GM12892 (cell line): ENCODE results near the gene TAF8.

Source experiments
- DNase-seq: peaks from one replicate; pipeline ENCODE4 v3.0.0; 2011; ENCODE audit not compliant: insufficient read length
- FAIRE-seq: peaks from 2 replicates; lab custom pipeline; 2011; peaks lifted over from hg19 to GRCh38; lab: Jason Lieb, UNC
- POLR2A ChIP-seq: IDR thresholded peaks from 2 replicates; pipeline ENCODE4 v1.6.1; 2011; ENCODE audit warnings: low read depth, low read length, control low read depth
- POLR2AphosphoS5 ChIP-seq: IDR thresholded peaks from 2 replicates; pipeline ENCODE4 v1.6.1; 2011; ENCODE audit warnings: low read depth, low read length, control low read depth
- TAF1 ChIP-seq: IDR thresholded peaks from 2 replicates; pipeline ENCODE4 v1.6.1; 2011; ENCODE audit warnings: low read depth, mild to moderate bottlenecking, control low read depth, low read length, borderline replicate concordance

TAF8 gene

GRCh38 chr6:42091718-42092023 is 41.3 kb downstream of the TAF8 start:
- FAIRE-seq (no peak), DNase-seq (no peak)

GRCh38 chr6:42093582-42094329 is 43.4 kb downstream of the TAF8 start:
- DNase-seq = no peak
- TF ChIP-seq TAF1 (no peak), POLR2A (no peak), POLR2AphosphoS5 (no peak)
- FAIRE-seq = no peak

More at GRCh38 chr6:42091718-42092023, 41.3 kb downstream of the TAF8 start:
- TF ChIP-seq POLR2AphosphoS5 (no peak), TAF1 (no peak), POLR2A (no peak)

- TF ChIP-seq POLR2AphosphoS5 = no peak
- no peak for TF ChIP-seq TAF1
- no peak for TF ChIP-seq POLR2A
- no peak for FAIRE-seq
- no peak for DNase-seq
These were observed 44.8 kb downstream of the TAF8 start for GRCh38 chr6:42095094-42095493.

- TF ChIP-seq POLR2AphosphoS5 = no peak
- no peak for TF ChIP-seq POLR2A
- no peak for TF ChIP-seq TAF1
- DNase-seq (no peak), FAIRE-seq (no peak)
These were observed 45.6 kb downstream of the TAF8 start for GRCh38 chr6:42095776-42096541.

- FAIRE-seq (no peak), DNase-seq (no peak)
- TF ChIP-seq TAF1 = no peak
- TF ChIP-seq POLR2AphosphoS5 = no peak
- no peak for TF ChIP-seq POLR2A
These were observed 49.2 kb downstream of the TAF8 start for GRCh38 chr6:42099340-42100028.

- DNase-seq (no peak), FAIRE-seq (no peak)
- TF ChIP-seq POLR2AphosphoS5 (no peak), TAF1 (no peak), POLR2A (no peak)
These were observed 49.9 kb downstream of the TAF8 start for GRCh38 chr6:42100029-42100901.

GRCh38 chr6:42101186-42101657 is 50.9 kb downstream of the TAF8 start:
- TF ChIP-seq POLR2A = no peak
- TF ChIP-seq POLR2AphosphoS5 = no peak
- no peak for TF ChIP-seq TAF1
- DNase-seq = no peak
- no peak for FAIRE-seq

- FAIRE-seq (no peak), DNase-seq (no peak)
- TF ChIP-seq TAF1 (no peak), POLR2AphosphoS5 (no peak), POLR2A (no peak)
These were observed 52.9 kb downstream of the TAF8 start for GRCh38 chr6:42103216-42103615.

- TF ChIP-seq POLR2A (no peak), POLR2AphosphoS5 (no peak), TAF1 (no peak)
- no peak for DNase-seq
- no peak for FAIRE-seq
These were observed 53.4 kb downstream of the TAF8 start for GRCh38 chr6:42103753-42104094.

GRCh38 chr6:42104095-42104803 is 53.9 kb downstream of the TAF8 start:
- TF ChIP-seq POLR2A (no peak), POLR2AphosphoS5 (no peak), TAF1 (no peak)
- DNase-seq = peak; percentile 89
- FAIRE-seq = peak; percentile 64

- FAIRE-seq (no peak), DNase-seq (no peak)
- TF ChIP-seq POLR2A (no peak), POLR2AphosphoS5 (no peak), TAF1 (no peak)
These were observed 54.4 kb downstream of the TAF8 start for GRCh38 chr6:42104804-42105125.
